Immature natural killer cell (primary cell): ENCODE results near the gene TBPL2. TPM values are rescaled to one million over a fixed set of nuclear protein-coding genes. Genes with fewer than 3 reads are reported as not detected.
"Not testable (repeated sequence)": the region's sequence is repeated elsewhere in the genome, so short reads cannot be mapped to it uniquely, and the experiment has no call there.

Source experiments
- DNase-seq, 3 donors: peaks; one replicate each; pipeline ENCODE4 v3.0.0; 2022; ENCODE audit warnings: mixed read lengths in 1 of 3
- H3K27ac Mint-ChIP-seq, 6 donors: one replicate each; pipeline ENCODE4 v1.8.0; 2020; ENCODE audit warnings: mixed read lengths in 6 of 6, mild to moderate bottlenecking in 5 of 6, inconsistent platforms in 4 of 6, moderate library complexity in 3 of 6
- H3K27me3 Mint-ChIP-seq, 3 donors: one replicate each; pipeline ENCODE4 v1.8.0; 2020 to 2021; ENCODE audit warnings: low read depth in 3 of 3, mild to moderate bottlenecking in 3 of 3, mixed read lengths in 3 of 3, moderate library complexity in 3 of 3, inconsistent platforms in 1 of 3
- H3K36me3 Mint-ChIP-seq, 3 donors: one replicate each; pipeline ENCODE4 v1.8.0; 2020; ENCODE audit warnings: mixed read lengths in 3 of 3, inconsistent platforms in 2 of 3, mild to moderate bottlenecking in 2 of 3
- H3K4me1 Mint-ChIP-seq, 2 donors: one replicate each; pipeline ENCODE4 v1.8.0; 2020; ENCODE audit warnings: inconsistent platforms in 2 of 2, mild to moderate bottlenecking in 2 of 2, mixed read lengths in 2 of 2, moderate library complexity in 1 of 2
- H3K4me3 Mint-ChIP-seq, 5 donors: one replicate each; pipeline ENCODE4 v1.8.0; 2020; ENCODE audit warnings: mild to moderate bottlenecking in 5 of 5, mixed read lengths in 5 of 5, inconsistent platforms in 3 of 5, moderate library complexity in 3 of 5
- H3K9me3 Mint-ChIP-seq, 6 donors: one replicate each; pipeline ENCODE4 v1.8.0; 2020; ENCODE audit warnings: mild to moderate bottlenecking in 6 of 6, mixed read lengths in 6 of 6, inconsistent platforms in 4 of 6, moderate library complexity in 3 of 6
- polyA plus RNA-seq, 3 donors: library from polyadenylated mRNA; unstranded; fragments of 300-500 nt; fragmentation: Illumina TruSeq; gene quantifications; one replicate each; pipeline ENCODE4 v1.2.3, GENCODE V29; 2021

Gene TBPL2
- not detected for polyA plus RNA-seq

GRCh38 chr14:55440385-55440784 is at the start of gene TBPL2:
TSS of gene TBPL2 (minus strand) at chr14:55440616. CDS start at chr14:55440449, 167 bp downstream.
- Mint-ChIP-seq H3K27me3 (peaks cover 0 to 10% (median 9%) of the 10 kb centered on the region in 3 donors), H3K36me3 (no peaks in the 10 kb centered on the region), H3K9me3 (no peaks in the 10 kb centered on the region), H3K27ac (no peak within 1 kb of the TSS), H3K4me3 (no peak within 1 kb of the TSS), H3K4me1 (no peaks in the 10 kb centered on the region)
- no peak for DNase-seq

- H3K27me3 Mint-ChIP-seq, result peaks cover 0 to 6% (median 2%) of the 10 kb centered on the region in 3 donors
- DNase-seq, result no peak
- H3K36me3 Mint-ChIP-seq, result no peaks in the 10 kb centered on the region
- peaks cover 0 to 4% (median 0%) of the 10 kb centered on the region in 6 donors for H3K9me3 Mint-ChIP-seq
- H3K27ac Mint-ChIP-seq, result no peak overlapping the region
- no peaks in the 10 kb centered on the region for H3K4me1 Mint-ChIP-seq
- H3K4me3 Mint-ChIP-seq, result no peak overlapping the region
These were observed 47.8 kb upstream of the TBPL2 start for GRCh38 chr14:55488204-55488603.

- Mint-ChIP-seq H3K4me1 (no peaks in the 10 kb centered on the region), H3K27me3 (no peaks in the 10 kb centered on the region), H3K9me3 (no peaks in the 10 kb centered on the region), H3K36me3 (no peaks in the 10 kb centered on the region), H3K4me3 (no peak overlapping the region), H3K27ac (peak overlapping the region in 1 of 6 donors; percentile 26)
- no peak for DNase-seq
These were observed 42.7 kb upstream of the TBPL2 start for GRCh38 chr14:55482936-55483605.

GRCh38 chr14:55481769-55482168 is 41.4 kb upstream of the TBPL2 start:
- no peak for DNase-seq

GRCh38 chr14:55477680-55478079 is 37.3 kb upstream of the TBPL2 start:
- Mint-ChIP-seq H3K27me3 (peaks cover 0 to 7% (median 0%) of the 10 kb centered on the region in 3 donors), H3K4me1 (no peaks in the 10 kb centered on the region), H3K27ac (no peak overlapping the region), H3K9me3 (no peaks in the 10 kb centered on the region), H3K4me3 (no peak overlapping the region), H3K36me3 (no peaks in the 10 kb centered on the region)
- DNase-seq, result no peak

More at GRCh38 chr14:55481769-55482168, 41.4 kb upstream of the TBPL2 start:
- Mint-ChIP-seq H3K36me3 (no peaks in the 10 kb centered on the region), H3K4me1 (no peaks in the 10 kb centered on the region), H3K9me3 (no peaks in the 10 kb centered on the region), H3K27ac (no peak overlapping the region), H3K4me3 (no peak overlapping the region), H3K27me3 (no peaks in the 10 kb centered on the region)

GRCh38 chr14:55476448-55476847 is 36.0 kb upstream of the TBPL2 start:
- H3K9me3 Mint-ChIP-seq, H3K27me3 Mint-ChIP-seq, H3K27ac Mint-ChIP-seq, H3K4me3 Mint-ChIP-seq, DNase-seq, H3K36me3 Mint-ChIP-seq, H3K4me1 Mint-ChIP-seq: not testable (repeated sequence)

- Mint-ChIP-seq H3K27ac (no peak overlapping the region), H3K4me1 (no peaks in the 10 kb centered on the region), H3K36me3 (no peaks in the 10 kb centered on the region), H3K4me3 (no peak overlapping the region), H3K27me3 (peaks cover 3 to 9% (median 4%) of the 10 kb centered on the region in 3 donors), H3K9me3 (no peaks in the 10 kb centered on the region)
- no peak for DNase-seq
These were observed 33.4 kb upstream of the TBPL2 start for GRCh38 chr14:55473786-55474185.

- H3K9me3 Mint-ChIP-seq, result no peaks in the 10 kb centered on the region
- H3K27me3 Mint-ChIP-seq, result peaks cover 3 to 8% (median 4%) of the 10 kb centered on the region in 3 donors
- H3K36me3 Mint-ChIP-seq, result no peaks in the 10 kb centered on the region
- no peak for DNase-seq
- H3K27ac Mint-ChIP-seq, result no peak overlapping the region
- H3K4me3 Mint-ChIP-seq, result no peak overlapping the region
- no peaks in the 10 kb centered on the region for H3K4me1 Mint-ChIP-seq
These were observed 29.6 kb upstream of the TBPL2 start for GRCh38 chr14:55470025-55470424.

- DNase-seq, result no peak
- H3K4me1 Mint-ChIP-seq, result no peaks in the 10 kb centered on the region
- H3K27me3 Mint-ChIP-seq, result peaks cover 4 to 7% (median 4%) of the 10 kb centered on the region in 3 donors
- peaks cover 0 to 2% (median 0%) of the 10 kb centered on the region in 6 donors for H3K9me3 Mint-ChIP-seq
- no peak overlapping the region for H3K27ac Mint-ChIP-seq
- no peaks in the 10 kb centered on the region for H3K36me3 Mint-ChIP-seq
- H3K4me3 Mint-ChIP-seq, result no peak overlapping the region
These were observed 26.9 kb upstream of the TBPL2 start for GRCh38 chr14:55467307-55467706.

GRCh38 chr14:55458800-55459515 is 18.5 kb upstream of the TBPL2 start:
- H3K4me1 Mint-ChIP-seq, result no peaks in the 10 kb centered on the region
- no peaks in the 10 kb centered on the region for H3K36me3 Mint-ChIP-seq
- no peak overlapping the region for H3K4me3 Mint-ChIP-seq
- DNase-seq, result no peak
- H3K27me3 Mint-ChIP-seq, result peaks cover 0 to 9% (median 7%) of the 10 kb centered on the region in 3 donors
- H3K27ac Mint-ChIP-seq, result no peak overlapping the region
- H3K9me3 Mint-ChIP-seq, result peaks cover 0 to 2% (median 0%) of the 10 kb centered on the region in 6 donors

- Mint-ChIP-seq H3K27ac (no peak overlapping the region), H3K4me1 (no peaks in the 10 kb centered on the region), H3K27me3 (peaks cover 0 to 9% (median 5%) of the 10 kb centered on the region in 3 donors), H3K36me3 (no peaks in the 10 kb centered on the region), H3K9me3 (no peaks in the 10 kb centered on the region), H3K4me3 (no peak overlapping the region)
- DNase-seq, result no peak
These were observed 17.1 kb upstream of the TBPL2 start for GRCh38 chr14:55457496-55457895.

GRCh38 chr14:55456411-55456810 is 16.0 kb upstream of the TBPL2 start:
- not testable (repeated sequence) for H3K27ac Mint-ChIP-seq, H3K4me3 Mint-ChIP-seq, H3K4me1 Mint-ChIP-seq, DNase-seq, H3K36me3 Mint-ChIP-seq, H3K27me3 Mint-ChIP-seq, H3K9me3 Mint-ChIP-seq

- Mint-ChIP-seq H3K36me3 (no peaks in the 10 kb centered on the region), H3K27ac (no peak overlapping the region), H3K4me1 (no peaks in the 10 kb centered on the region)
These were observed 14.0 kb upstream of the TBPL2 start for GRCh38 chr14:55454264-55455002.

GRCh38 chr14:55451950-55452349 is 11.5 kb upstream of the TBPL2 start:
- H3K36me3 Mint-ChIP-seq, result no peaks in the 10 kb centered on the region
- no peaks in the 10 kb centered on the region for H3K4me1 Mint-ChIP-seq
- DNase-seq, result no peak
- no peak overlapping the region for H3K27ac Mint-ChIP-seq
- peaks cover 0 to 5% (median 0%) of the 10 kb centered on the region in 3 donors for H3K27me3 Mint-ChIP-seq
- H3K9me3 Mint-ChIP-seq, result no peaks in the 10 kb centered on the region
- no peak overlapping the region for H3K4me3 Mint-ChIP-seq

More at GRCh38 chr14:55454264-55455002, 14.0 kb upstream of the TBPL2 start:
- Mint-ChIP-seq H3K9me3 (no peaks in the 10 kb centered on the region), H3K4me3 (no peak overlapping the region), H3K27me3 (peaks cover 0 to 5% (median 2%) of the 10 kb centered on the region in 3 donors)
- DNase-seq, result no peak
